MM.1S (cell line): ENCODE results near the gene DGCR6L.

ENCODE experiments used
- DNase-seq: peaks from one replicate; pipeline ENCODE4 v3.0.0-alpha.2; 2015
- H2AFZ ChIP-seq: fragments of 300-600 bp; sonication (generic); 2 replicates; pipeline ENCODE4 v1.6.0; 2016; ENCODE audit warnings: antibody characterized with exemption, low read length
- H3F3A ChIP-seq: fragments of 300-600 bp; sonication (generic); 2 replicates; pipeline ENCODE4 v1.6.1; 2016; ENCODE audit warnings: mild to moderate bottlenecking, antibody characterized with exemption, low read length, moderate library complexity, mixed read lengths; ENCODE audit not compliant: insufficient read depth
- H3K27ac ChIP-seq: fragments of 300-600 bp; sonication (generic); 2 replicates; pipeline ENCODE4 v1.5.1; 2016; ENCODE audit warnings: mild to moderate bottlenecking, low read length
- H3K27me3 ChIP-seq: fragments of 300-600 bp; sonication (generic); replicated peaks from 2 replicates; pipeline ENCODE4 v1.6.0; 2016; ENCODE audit warnings: low read length; ENCODE audit not compliant: insufficient read depth
- H3K36me3 ChIP-seq: fragments of 300-600 bp; sonication (generic); replicated peaks from 2 replicates; pipeline ENCODE4 v1.6.1; 2016; ENCODE audit warnings: mild to moderate bottlenecking, low read length, mixed read lengths; ENCODE audit not compliant: insufficient read depth
- H3K4me1 ChIP-seq: fragments of 300-600 bp; sonication (generic); 2 replicates; pipeline ENCODE4 v1.6.1; 2016; ENCODE audit warnings: low read length, mixed read lengths
- H3K4me2 ChIP-seq: fragments of 300-600 bp; sonication (generic); 2 replicates; pipeline ENCODE4 v1.6.0; 2016; ENCODE audit warnings: low read depth, low read length
- H3K4me3 ChIP-seq: fragments of 300-600 bp; sonication (generic); 2 replicates; pipeline ENCODE4 v1.5.1; 2016; ENCODE audit warnings: low read length, mixed read lengths
- H3K79me2 ChIP-seq: fragments of 300-600 bp; sonication (generic); 2 replicates; pipeline ENCODE4 v1.6.1; 2016; ENCODE audit warnings: mixed run types, low read length, mixed read lengths
- H3K9ac ChIP-seq: fragments of 300-600 bp; sonication (generic); 2 replicates; pipeline ENCODE4 v1.6.1; 2016; ENCODE audit warnings: low read length, mixed read lengths
- H3K9me2 ChIP-seq: fragments of 300-600 bp; sonication (generic); replicated peaks from 2 replicates; pipeline ENCODE4 v1.6.1; 2016; ENCODE audit warnings: mild to moderate bottlenecking, low read length, mixed read lengths; ENCODE audit not compliant: insufficient read depth
- H3K9me3 ChIP-seq: fragments of 300-600 bp; sonication (generic); replicated peaks from 2 replicates; pipeline ENCODE4 v1.6.1; 2016; ENCODE audit warnings: mild to moderate bottlenecking, low read length, mixed read lengths; ENCODE audit not compliant: insufficient read depth
- H4K20me1 ChIP-seq: fragments of 300-600 bp; sonication (generic); 2 replicates; pipeline ENCODE4 v1.6.1; 2016; ENCODE audit warnings: mild to moderate bottlenecking, low read length, moderate library complexity, mixed read lengths; ENCODE audit not compliant: insufficient read depth
- CTCF ChIP-seq: fragments of 300-600 bp; sonication (generic); IDR thresholded peaks from 2 replicates; pipeline ENCODE4 v1.5.1; 2016; ENCODE audit warnings: antibody characterized with exemption, low read length, mixed read lengths
- EZH2 ChIP-seq: fragments of 300-600 bp; sonication (generic); optimal IDR thresholded peaks from 2 replicates; pipeline ENCODE3; 2017; ENCODE audit warnings: low read depth, mild to moderate bottlenecking, antibody characterized with exemption, low read length, mixed read lengths
- EZH2phosphoT487 ChIP-seq: fragments of 300-600 bp; sonication (generic); IDR thresholded peaks from 2 replicates; pipeline ENCODE4 v1.6.1; 2018; ENCODE audit warnings: antibody characterized with exemption, low read length

Gene DGCR6L

GRCh38 chr22:20291604-20292063 lies 28.2 kb downstream of the DGCR6L start:
- H2AFZ ChIP-seq: no peak overlapping the region
- H3K79me2 ChIP-seq: no peaks in the 10 kb centered on the region
- H3K9me3 ChIP-seq: no peaks in the 10 kb centered on the region
- no peaks in the 10 kb centered on the region for H3F3A ChIP-seq
- no peak overlapping the region for H3K9ac ChIP-seq
- no peaks in the 10 kb centered on the region for H3K9me2 ChIP-seq
- peaks cover 52% of the 10 kb centered on the region for H3K27me3 ChIP-seq
- DNase-seq: no peak
- H3K36me3 ChIP-seq: no peaks in the 10 kb centered on the region
- no peak overlapping the region for H3K27ac ChIP-seq
- TF ChIP-seq EZH2 (no peak), EZH2phosphoT487 (no peak), CTCF (no peak)
- no peak overlapping the region for H3K4me3 ChIP-seq
- H3K4me1 ChIP-seq: no peaks in the 10 kb centered on the region
- H3K4me2 ChIP-seq: no peak overlapping the region
- H4K20me1 ChIP-seq: no peaks in the 10 kb centered on the region

- Histone ChIP-seq H3K4me3 (no peak overlapping the region), H3K9me3 (no peaks in the 10 kb centered on the region), H3K9me2 (no peaks in the 10 kb centered on the region), H3K9ac (no peak overlapping the region), H3K27ac (no peak overlapping the region), H3F3A (no peaks in the 10 kb centered on the region), H3K4me2 (no peak overlapping the region), H3K36me3 (no peaks in the 10 kb centered on the region), H3K4me1 (no peaks in the 10 kb centered on the region), H4K20me1 (no peaks in the 10 kb centered on the region), H3K79me2 (no peaks in the 10 kb centered on the region), H3K27me3 (peaks cover 48% of the 10 kb centered on the region), H2AFZ (no peak overlapping the region)
- no peak for TF ChIP-seq CTCF
- no peak for TF ChIP-seq EZH2
- TF ChIP-seq EZH2phosphoT487: no peak
- DNase-seq: no peak
These were observed 28.6 kb downstream of the DGCR6L start for GRCh38 chr22:20291249-20291586.

GRCh38 chr22:20290578-20291248 lies 29.1 kb downstream of the DGCR6L start:
- Histone ChIP-seq H3K9ac (no peak overlapping the region), H3K27me3 (peaks cover 46% of the 10 kb centered on the region), H2AFZ (no peak overlapping the region), H3K36me3 (no peaks in the 10 kb centered on the region), H3K27ac (no peak overlapping the region), H3K79me2 (no peaks in the 10 kb centered on the region), H3K4me1 (no peaks in the 10 kb centered on the region), H3F3A (no peaks in the 10 kb centered on the region), H3K4me3 (no peak overlapping the region), H3K9me2 (no peaks in the 10 kb centered on the region), H3K9me3 (no peaks in the 10 kb centered on the region), H3K4me2 (no peak overlapping the region), H4K20me1 (no peaks in the 10 kb centered on the region)
- no peak for DNase-seq
- TF ChIP-seq CTCF (no peak), EZH2phosphoT487 (no peak), EZH2 (no peak)
